Muscle layer of duodenum (tissue), 2 donors: ENCODE measurements around the gene PECR.

Experiments used
- H3K27ac ChIP-seq: one replicate; pipeline ENCODE4 v1.7.0; 2013; ENCODE audit warnings: mild to moderate bottlenecking, low read length
- H3K27me3 ChIP-seq: one replicate; pipeline ENCODE4 v1.7.0; 2013; ENCODE audit warnings: low read depth, mild to moderate bottlenecking, control low read depth, low read length
- H3K36me3 ChIP-seq, 2 donors: one replicate each; pipeline ENCODE4 v1.7.0; 2013; ENCODE audit warnings: low read length in 2 of 2, control low read depth in 1 of 2, mild to moderate bottlenecking in 1 of 2; ENCODE audit not compliant: insufficient read depth in 2 of 2, control insufficient read depth in 1 of 2
- H3K4me1 ChIP-seq, 2 donors: one replicate each; pipeline ENCODE4 v1.7.0; 2013; ENCODE audit warnings: low read length in 2 of 2, mild to moderate bottlenecking in 2 of 2, control low read depth in 1 of 2, moderate library complexity in 1 of 2; ENCODE audit not compliant: insufficient read depth in 2 of 2, control insufficient read depth in 1 of 2
- H3K4me3 ChIP-seq, 2 donors: one replicate each; pipeline ENCODE4 v1.7.0; 2013; ENCODE audit warnings: low read length in 2 of 2, low read depth in 1 of 2, mild to moderate bottlenecking in 1 of 2
- H3K9me3 ChIP-seq, 2 donors: one replicate each; pipeline ENCODE4 v1.7.0; 2013; ENCODE audit warnings: low read length in 2 of 2, control low read depth in 1 of 2, mild to moderate bottlenecking in 1 of 2; ENCODE audit not compliant: control insufficient read depth in 1 of 2
- donor health status: healthy.

The PECR gene

DNA sequence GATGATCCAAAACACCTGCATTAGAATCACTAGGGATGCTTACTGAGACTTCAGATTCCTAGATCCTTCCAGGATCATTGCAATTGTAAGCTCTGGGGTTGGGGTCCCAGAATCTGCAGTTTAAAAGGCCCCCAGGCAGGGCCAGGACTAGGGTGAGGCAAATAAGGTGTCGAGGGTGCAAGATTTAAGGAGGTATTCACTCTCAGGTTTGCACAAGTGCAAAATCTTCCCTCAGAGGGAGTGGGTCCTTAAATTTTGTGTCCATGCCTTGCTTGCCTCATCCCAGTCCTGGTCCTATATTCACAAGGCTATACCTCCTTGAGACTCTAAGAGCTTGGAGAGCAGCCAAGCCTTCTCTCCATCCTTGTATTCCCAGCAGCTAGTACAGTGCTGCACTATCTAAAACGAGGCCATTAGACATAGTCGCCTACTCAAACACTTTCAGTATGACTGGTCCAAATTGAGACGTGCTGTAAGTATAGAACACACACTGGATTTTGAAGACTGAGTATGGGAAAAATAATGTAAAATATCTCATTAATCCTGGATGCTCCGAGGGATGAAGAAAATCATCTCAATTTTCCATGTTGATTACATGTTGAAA lies 36.6 kb downstream of the PECR start:
- H3K36me3 ChIP-seq = peaks cover 8 to 19% of the 10 kb centered on the region in 2 donors
- H3K9me3 ChIP-seq = no peaks in the 10 kb centered on the region
- H3K4me1 ChIP-seq = no peaks in the 10 kb centered on the region

DNA sequence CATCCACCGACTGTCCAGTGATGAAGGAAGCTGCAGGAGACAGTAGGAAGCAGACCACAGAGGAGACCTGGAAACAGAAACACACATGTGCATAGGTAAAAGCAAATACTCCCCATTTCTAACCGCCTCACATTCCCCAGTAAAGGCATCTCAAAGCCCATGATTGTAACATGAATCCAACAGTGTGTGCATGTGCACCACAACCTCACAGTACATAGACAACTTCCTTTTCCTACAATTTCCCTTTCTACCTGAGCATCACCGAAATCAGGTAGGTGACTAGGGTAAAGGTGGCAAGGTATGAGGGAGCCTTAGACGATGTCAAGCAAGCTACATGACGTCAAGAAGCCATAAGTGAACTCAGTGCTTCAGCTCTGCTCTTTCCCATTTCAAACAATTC lies 37.7 kb downstream of the PECR start:
- no peak overlapping the region for H3K4me3 ChIP-seq
- H3K4me1 ChIP-seq = no peaks in the 10 kb centered on the region
- peaks cover 14 to 27% of the 10 kb centered on the region in 2 donors for H3K36me3 ChIP-seq
- no peak overlapping the region for H3K27ac ChIP-seq
- no peaks in the 10 kb centered on the region for H3K9me3 ChIP-seq
- H3K27me3 ChIP-seq = no peaks in the 10 kb centered on the region

More for the DNA sequence above, 36.6 kb downstream of the PECR start:
- H3K27me3 ChIP-seq = no peaks in the 10 kb centered on the region
- H3K4me3 ChIP-seq = no peak overlapping the region
- H3K27ac ChIP-seq = no peak overlapping the region

DNA sequence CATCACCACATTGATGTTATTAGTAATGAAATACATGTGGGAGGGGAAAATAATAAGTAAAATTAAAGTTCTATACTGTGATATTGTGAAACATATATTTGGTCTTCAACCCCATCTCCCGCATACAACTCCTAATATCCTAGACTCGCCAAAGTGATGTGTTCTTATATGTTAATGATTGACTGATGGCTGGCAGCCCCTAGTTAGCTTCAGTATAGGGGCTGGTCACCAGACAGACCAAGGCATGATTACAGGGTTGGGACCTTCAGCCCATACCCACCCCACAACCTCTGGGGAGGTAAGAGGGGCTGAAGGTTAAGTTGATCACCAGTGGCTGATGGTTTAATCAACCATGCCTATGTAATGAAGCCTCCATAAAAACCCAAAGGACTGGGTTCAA lies 40.2 kb downstream of the PECR start:
- peaks cover 19 to 29% of the 10 kb centered on the region in 2 donors for H3K36me3 ChIP-seq

DNA sequence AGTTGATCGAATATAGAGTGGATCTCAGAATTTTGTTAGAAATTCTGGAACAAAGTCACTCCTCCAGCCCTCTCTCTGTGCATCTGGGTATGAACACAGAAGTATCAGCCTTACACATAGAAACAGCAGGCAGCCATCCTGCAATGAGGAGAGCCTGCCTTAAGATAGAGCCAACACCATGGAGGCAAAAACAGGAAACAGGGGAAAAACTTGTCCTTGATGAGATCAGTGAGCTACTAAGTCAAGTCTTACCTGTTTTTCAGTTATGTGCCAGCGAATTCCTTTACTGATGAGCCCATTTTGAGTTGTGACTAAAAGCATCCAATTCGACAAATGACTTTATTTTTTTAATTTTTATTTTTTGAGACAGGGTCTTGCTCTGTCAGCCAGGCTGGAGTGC lies 41.7 kb downstream of the PECR start:
- no peaks in the 10 kb centered on the region for H3K9me3 ChIP-seq
- no peaks in the 10 kb centered on the region for H3K27me3 ChIP-seq
- H3K4me1 ChIP-seq = no peaks in the 10 kb centered on the region
- H3K27ac ChIP-seq = no peak overlapping the region
- peaks cover 19 to 35% of the 10 kb centered on the region in 2 donors for H3K36me3 ChIP-seq
- no peak overlapping the region for H3K4me3 ChIP-seq

More for the DNA sequence above, 40.2 kb downstream of the PECR start:
- Histone ChIP-seq H3K27me3 (no peaks in the 10 kb centered on the region), H3K4me3 (no peak overlapping the region), H3K27ac (no peak overlapping the region), H3K4me1 (no peaks in the 10 kb centered on the region), H3K9me3 (no peaks in the 10 kb centered on the region)

DNA sequence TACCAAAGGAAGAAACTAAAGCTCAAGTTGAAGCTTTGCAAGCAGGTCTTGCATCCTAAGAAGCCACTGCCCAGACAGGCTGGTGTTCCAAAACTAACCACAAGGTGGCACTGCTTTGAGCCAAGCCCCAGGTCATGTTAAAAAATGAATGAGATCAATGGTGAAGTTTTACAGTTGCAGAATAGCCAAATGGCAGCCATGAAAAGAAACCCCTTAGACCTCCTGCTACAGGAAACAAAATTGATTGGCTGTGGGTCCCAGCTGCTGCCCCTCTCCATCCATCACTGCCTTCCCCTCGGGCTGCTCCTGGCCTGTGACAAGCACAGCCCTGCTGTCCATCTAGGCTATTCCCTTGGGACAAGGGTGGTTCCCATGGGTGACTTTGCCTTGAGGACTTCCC lies 47.5 kb downstream of the PECR start:
- Histone ChIP-seq H3K27ac (no peak overlapping the region), H3K4me1 (no peaks in the 10 kb centered on the region), H3K36me3 (peaks cover 6 to 20% of the 10 kb centered on the region in 2 donors), H3K27me3 (no peaks in the 10 kb centered on the region), H3K4me3 (no peak overlapping the region), H3K9me3 (no peaks in the 10 kb centered on the region)

DNA sequence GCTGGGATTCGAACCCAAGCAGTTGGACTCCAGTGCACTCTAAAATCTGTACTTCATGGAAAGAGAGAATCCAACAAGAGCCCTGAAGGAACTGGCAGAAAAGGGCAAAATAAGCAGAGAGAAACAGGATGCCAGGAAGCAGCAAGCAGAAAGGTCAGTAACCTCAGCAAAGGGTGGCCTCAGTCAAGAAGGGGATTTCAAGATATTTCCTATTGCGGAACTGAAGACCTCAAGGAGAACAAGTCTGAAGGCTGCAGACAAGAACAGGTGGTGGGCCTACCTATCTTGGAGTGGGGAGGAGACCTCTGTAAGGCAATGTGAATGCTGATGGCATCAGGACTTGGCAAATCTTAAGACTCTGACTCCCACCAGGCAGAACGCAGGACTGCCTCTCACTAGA lies 48.2 kb downstream of the PECR start:
- Histone ChIP-seq H3K9me3 (no peaks in the 10 kb centered on the region), H3K4me1 (no peaks in the 10 kb centered on the region), H3K27ac (no peak overlapping the region), H3K36me3 (peaks cover 6 to 19% of the 10 kb centered on the region in 2 donors), H3K27me3 (no peaks in the 10 kb centered on the region), H3K4me3 (no peak overlapping the region)

DNA sequence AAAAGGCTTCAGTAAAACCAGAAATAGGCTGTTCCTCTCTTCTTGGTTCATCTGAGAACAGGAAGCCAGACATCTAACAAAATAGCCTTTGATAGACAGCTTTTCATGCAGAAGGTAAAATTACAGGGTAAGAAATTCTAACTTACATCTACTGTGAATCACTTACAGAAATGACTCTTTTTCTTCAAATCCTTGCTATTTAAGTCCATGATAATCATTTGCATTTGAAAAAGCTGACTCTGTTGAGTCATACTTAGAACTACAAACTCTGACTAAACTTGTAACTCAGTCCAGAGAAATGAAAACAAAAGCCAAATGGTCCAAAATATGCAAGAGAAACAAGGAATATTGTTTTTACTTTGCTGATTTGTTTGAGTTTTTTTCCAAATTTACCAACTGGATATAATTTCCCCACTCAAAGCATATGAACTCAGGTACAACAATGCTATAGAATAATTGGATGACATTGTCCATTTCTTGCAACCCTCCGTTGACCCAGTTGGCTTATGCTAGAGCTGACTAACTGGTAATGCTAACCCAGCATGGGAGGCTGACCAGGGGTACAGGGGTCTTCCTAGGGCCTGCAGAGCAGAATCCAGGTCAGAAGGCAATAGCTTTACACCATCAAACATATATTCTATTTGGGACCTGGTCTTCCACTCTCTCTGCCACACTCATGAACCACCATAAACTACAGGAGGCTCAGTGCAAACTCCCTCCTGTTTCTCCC lies 49.5 kb downstream of the PECR start:
- Histone ChIP-seq H3K4me1 (no peaks in the 10 kb centered on the region), H3K27me3 (no peaks in the 10 kb centered on the region), H3K36me3 (peaks cover under 1 to 17% of the 10 kb centered on the region in 2 donors), H3K4me3 (no peak overlapping the region), H3K9me3 (no peaks in the 10 kb centered on the region), H3K27ac (no peak overlapping the region)

DNA sequence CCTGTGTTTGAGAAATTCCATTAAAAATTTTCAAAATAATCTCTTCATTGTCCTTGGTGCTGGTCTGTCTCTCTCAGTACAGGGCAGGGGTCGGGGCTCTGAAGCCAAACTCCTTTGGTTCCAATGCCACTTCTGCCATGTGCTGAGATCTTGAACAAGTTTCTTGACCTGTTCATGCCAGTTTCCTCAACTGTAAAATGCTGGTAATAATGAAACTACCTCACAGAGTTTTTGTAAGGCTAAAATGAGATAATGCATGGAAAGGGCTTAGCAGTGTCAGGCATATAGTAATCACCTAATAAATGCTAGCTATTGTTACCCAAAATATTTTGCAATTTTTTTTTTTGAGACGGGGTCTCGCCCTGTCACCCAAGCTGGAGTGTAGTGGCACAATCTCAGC lies 51.4 kb downstream of the PECR start:
- Histone ChIP-seq H3K36me3 (peaks cover 0 to 9% of the 10 kb centered on the region in 2 donors), H3K27ac (no peak overlapping the region), H3K4me1 (no peaks in the 10 kb centered on the region), H3K4me3 (no peak overlapping the region), H3K9me3 (no peaks in the 10 kb centered on the region), H3K27me3 (no peaks in the 10 kb centered on the region)

DNA sequence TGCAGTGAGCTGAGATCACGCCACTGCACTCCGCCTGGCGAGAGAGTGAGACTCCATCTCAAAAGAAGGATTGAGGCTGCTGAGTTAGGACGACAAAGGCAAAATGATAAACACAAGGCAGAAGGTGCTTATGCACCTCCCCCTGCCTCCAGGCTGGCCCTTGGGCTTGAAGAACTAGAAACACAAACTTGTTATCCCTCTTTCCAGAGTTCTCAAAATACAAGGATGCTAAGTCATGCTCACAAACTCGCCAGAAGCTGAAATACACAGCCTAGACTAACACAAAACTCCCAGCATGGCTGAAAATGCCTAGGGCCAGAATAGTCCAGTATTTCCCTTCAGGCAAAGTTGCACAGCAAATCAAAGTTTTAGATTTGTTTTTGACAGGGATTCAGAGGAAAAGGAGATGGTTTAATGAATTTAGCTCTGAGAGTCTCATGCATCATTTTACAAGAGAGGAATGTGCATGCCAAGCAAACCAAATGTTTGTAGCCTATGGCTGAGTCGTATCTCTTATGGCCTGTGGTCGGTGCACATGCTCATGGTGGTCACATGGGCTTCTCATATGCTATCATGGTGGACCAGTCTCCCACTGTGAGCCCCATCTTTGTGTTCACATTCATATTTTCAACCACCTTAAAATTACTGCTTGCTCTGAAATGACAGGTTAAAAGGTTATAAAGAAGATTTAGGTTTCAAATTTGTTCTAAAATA lies 52.0 kb downstream of the PECR start:
- no peaks in the 10 kb centered on the region for H3K9me3 ChIP-seq
- H3K4me1 ChIP-seq = no peaks in the 10 kb centered on the region
- H3K36me3 ChIP-seq = peaks cover 0 to 7% of the 10 kb centered on the region in 2 donors
- no peak overlapping the region for H3K27ac ChIP-seq
- no peaks in the 10 kb centered on the region for H3K27me3 ChIP-seq
- no peak overlapping the region for H3K4me3 ChIP-seq

DNA sequence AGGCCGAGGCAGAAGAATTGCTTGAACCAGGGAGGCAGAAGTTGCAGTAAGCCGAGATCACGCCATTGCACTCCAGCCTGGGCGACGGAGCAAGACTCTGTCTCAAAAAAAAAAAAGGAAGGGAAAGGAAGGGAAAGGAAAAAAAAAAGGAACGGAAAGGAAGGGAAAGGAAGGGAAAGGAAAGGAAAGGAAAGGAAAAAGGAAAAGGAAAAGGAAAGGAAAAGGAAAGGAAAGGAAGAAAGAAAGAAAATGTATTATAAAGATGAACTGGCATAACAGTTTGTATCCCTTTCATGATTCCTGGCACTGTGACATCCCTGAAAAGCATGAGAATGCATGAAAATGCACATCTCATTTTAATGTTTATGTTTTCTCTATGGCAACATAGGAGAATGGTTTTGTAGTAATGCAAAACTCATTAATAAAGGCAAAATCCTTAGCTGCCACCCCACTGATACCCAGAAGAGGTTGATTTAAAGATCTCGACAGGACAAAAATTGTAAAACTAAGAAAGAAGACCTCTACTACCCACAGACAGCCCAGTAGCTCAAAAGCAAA lies 56.8 kb downstream of the PECR start:
- Histone ChIP-seq H3K4me1 (no peaks in the 10 kb centered on the region), H3K36me3 (peaks cover 0 to 4% of the 10 kb centered on the region in 2 donors), H3K4me3 (no peak overlapping the region), H3K9me3 (no peaks in the 10 kb centered on the region), H3K27ac (no peak overlapping the region), H3K27me3 (no peaks in the 10 kb centered on the region)

DNA sequence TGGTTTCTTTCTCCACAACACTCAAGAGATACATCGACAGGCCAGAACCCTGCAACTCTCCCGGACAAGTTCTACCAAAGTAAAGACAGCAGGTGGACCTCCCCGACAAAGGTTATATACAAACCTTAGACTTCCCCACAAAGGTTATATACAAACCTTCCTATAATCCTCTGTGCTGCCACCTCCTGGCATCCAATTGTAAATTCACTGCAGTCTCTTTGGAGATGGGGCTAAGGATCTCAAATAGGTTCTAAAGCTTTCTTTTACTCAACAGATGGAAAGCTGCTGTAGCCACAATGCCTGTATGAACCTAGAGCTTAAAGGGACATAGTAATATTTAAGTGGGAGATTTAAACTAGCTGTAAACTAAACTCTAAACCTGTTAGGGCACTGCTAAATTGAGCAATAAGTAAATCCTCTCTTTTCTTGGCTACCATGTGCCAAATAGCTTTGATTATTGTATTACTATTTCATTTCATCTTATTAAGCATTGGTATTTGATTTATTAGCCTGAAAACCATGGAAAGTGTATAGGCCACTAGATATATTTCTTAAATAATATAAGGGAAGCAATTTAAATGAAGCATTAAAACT lies 58.5 kb downstream of the PECR start:
- H3K27ac ChIP-seq = no peak overlapping the region
- no peak overlapping the region for H3K4me3 ChIP-seq
- H3K4me1 ChIP-seq = no peaks in the 10 kb centered on the region
- no peaks in the 10 kb centered on the region for H3K9me3 ChIP-seq
- H3K36me3 ChIP-seq = no peaks in the 10 kb centered on the region
- no peaks in the 10 kb centered on the region for H3K27me3 ChIP-seq
